Ovary (tissue), 9 donors: Measurements from ENCODE around the gene PRPS1L1. TPM values are rescaled to one million over a fixed set of nuclear protein-coding genes. Genes with fewer than 3 reads are reported as not detected.

Experiments
- DNase-seq, 5 donors: peaks; one replicate each; pipeline ENCODE4 v3.0.0-alpha.2; 2019 to 2020
- H3K27ac ChIP-seq, 2 donors: fragments of 200-600 bp; one replicate each; pipeline versions ENCODE4 v1.5.1 to v1.8.0; 2019 to 2022
- H3K27me3 ChIP-seq: fragments of 200-600 bp; one replicate; pipeline ENCODE4 v1.8.0; 2022
- H3K36me3 ChIP-seq: fragments of 200-600 bp; sonication (generic); one replicate; pipeline ENCODE4 v1.5.1; 2019
- H3K4me1 ChIP-seq: one replicate; pipeline ENCODE4 v1.8.1; 2013; ENCODE audit warnings: mild to moderate bottlenecking, moderate library complexity; ENCODE audit not compliant: insufficient read depth
- H3K4me3 ChIP-seq: fragments of 200-600 bp; sonication (generic); one replicate; pipeline ENCODE4 v1.5.1; 2017
- H3K9me3 ChIP-seq, 2 donors: fragments of 200-600 bp in 1 of 2; sonication (generic) in 1 of 2; one replicate each; pipeline versions ENCODE4 v1.5.1 to v1.8.1; 2013 to 2019; ENCODE audit warnings: mild to moderate bottlenecking in 1 of 2, moderate library complexity in 1 of 2
- CTCF ChIP-seq, 3 donors: fragments of 450-650 bp in 2 of 3; fragments of 200-600 bp in 1 of 3; IDR thresholded peaks; one replicate each; pipeline versions ENCODE4 v1.5.1 to v1.8.0; 2016 to 2022; ENCODE audit warnings: antibody characterized with exemption in 3 of 3, mild to moderate bottlenecking in 1 of 3
- EP300 ChIP-seq: sonication (generic); formaldehyde crosslinking; IDR thresholded peaks from one replicate; pipeline ENCODE4 v1.6.1; 2017; ENCODE audit warnings: antibody characterized with exemption
- POLR2A ChIP-seq: fragments of 450-650 bp; IDR thresholded peaks from one replicate; pipeline ENCODE4 v1.6.1; 2017; ENCODE audit warnings: antibody characterized with exemption, mild to moderate bottlenecking, moderate library complexity
- WGBS, 3 donors: extraction: QIAGEN DNeasy Blood & Tissue Kit in 1 of 3; methylation state at CpG; one replicate each; pipeline versions ENCODE4 v1.1.5 to v1.1.7; 2013 to 2017; 5-methylcytosine and 5-hydroxymethylcytosine counted together
- intact Hi-C, 4 donors: fragments of 100-400 bp; cut with DNase I; formaldehyde crosslinking; loops; one replicate each; pipeline versions ENCODE4 v1.11.0 to v1.15.1; 2022 to 2023
- polyA plus RNA-seq, 2 donors: library from polyadenylated mRNA; stranded (reverse); fragments of 200-250 nt in 1 of 2; fragments of 350-450 nt in 1 of 2; fragmentation: Illumina TruSeq in 1 of 2; extraction: RNeasy Lipid Tissue Mini Kit (QIAGEN cat#74804) in 1 of 2; gene quantifications; one replicate each; pipeline ENCODE4 v1.2.3, GENCODE V29; 2013 to 2014
- total RNA-seq, 7 donors: library from RNA; depleted of rRNA in 2 of 7; stranded (reverse); fragments of >200 nt in 2 of 7; fragmentation: NEBNext Ultra II Directional in 3 of 7; extraction: Animal tissue kit (Norgen Biotek cat#: 25700) in 3 of 7; gene quantifications; one replicate each; pipeline versions ENCODE4 v1.1.0 to v1.2.4, GENCODE V29; 2016 to 2023
- donor health status: DM: no; HTN: no; CAD: no; lungs with moderate emphysema.
- donor health status: DM: no; HTN: no; CAD: no.
- donor health status: Bipolar disorder and iron deficiency.
- donor health status: DM: yes; HTN: yes; CAD: no.
- donor health status: DM: no; HTN: no; CAD: no.
- donor health status: DM: yes; HTN: yes; CAD: no.

Gene PRPS1L1
- total and polyA plus RNA-seq, 9 donors: not detected

- Histone ChIP-seq H3K9me3 (no peaks in the 10 kb centered on the region), H3K27ac (no peak overlapping the region), H3K27me3 (no peaks in the 10 kb centered on the region), H3K4me1 (no peaks in the 10 kb centered on the region), H3K36me3 (no peaks in the 10 kb centered on the region), H3K4me3 (no peak overlapping the region)
- DNase-seq: no peak
- no peak for TF ChIP-seq CTCF (IDR thresholded peaks at IDR 0.05)
- no peak for TF ChIP-seq POLR2A
- no peak for TF ChIP-seq EP300
- intact Hi-C loops: no loop called here
- 65 to 79% (median 67%) methylated on average over 6 of the region's 6 CpGs for WGBS, 3 donors
Observed at GRCh38 chr7:17988141-17988540, 39.5 kb downstream of the PRPS1L1 start.

GRCh38 chr7:17986851-17987250 is 40.8 kb downstream of the PRPS1L1 start:
- 3 to 16% (median 11%) methylated on average over 1 of the region's 1 CpG for WGBS, 3 donors
- H3K27ac ChIP-seq: no peak overlapping the region
- no peaks in the 10 kb centered on the region for H3K27me3 ChIP-seq
- H3K9me3 ChIP-seq: no peaks in the 10 kb centered on the region
- H3K4me3 ChIP-seq: no peak overlapping the region
- DNase-seq: no peak
- TF ChIP-seq POLR2A (no peak), CTCF (IDR thresholded peaks at IDR 0.05) (no peak), EP300 (no peak)
- no peaks in the 10 kb centered on the region for H3K4me1 ChIP-seq
- no peaks in the 10 kb centered on the region for H3K36me3 ChIP-seq
- intact Hi-C loops: no loop called here

- 82 to 87% (median 83%) methylated on average over 6 of the region's 6 CpGs for WGBS, 3 donors
- intact Hi-C loops: no loop called here
Observed at GRCh38 chr7:17985473-17986239, 42.0 kb downstream of the PRPS1L1 start.

GRCh38 chr7:17984288-17984687 is 43.4 kb downstream of the PRPS1L1 start:
- H3K36me3 ChIP-seq: no peaks in the 10 kb centered on the region
- TF ChIP-seq POLR2A (no peak), CTCF (IDR thresholded peaks at IDR 0.05) (no peak), EP300 (no peak)
- 92 to 93% (median 92%) methylated on average over 1 of the region's 1 CpG for WGBS, 3 donors

More at GRCh38 chr7:17985473-17986239, 42.0 kb downstream of the PRPS1L1 start:
- H3K36me3 ChIP-seq: no peaks in the 10 kb centered on the region
- H3K4me1 ChIP-seq: no peaks in the 10 kb centered on the region
- no peak overlapping the region for H3K4me3 ChIP-seq
- H3K9me3 ChIP-seq: no peaks in the 10 kb centered on the region
- no peak overlapping the region for H3K27ac ChIP-seq
- TF ChIP-seq CTCF (IDR thresholded peaks at IDR 0.05): no peak
- TF ChIP-seq EP300: no peak
- no peak for TF ChIP-seq POLR2A
- H3K27me3 ChIP-seq: no peaks in the 10 kb centered on the region
- no peak for DNase-seq

More at GRCh38 chr7:17984288-17984687, 43.4 kb downstream of the PRPS1L1 start:
- no peak for DNase-seq
- H3K4me1 ChIP-seq: no peaks in the 10 kb centered on the region
- no peaks in the 10 kb centered on the region for H3K27me3 ChIP-seq
- no peak overlapping the region for H3K4me3 ChIP-seq
- intact Hi-C loops: no loop called here
- H3K9me3 ChIP-seq: no peaks in the 10 kb centered on the region
- no peak overlapping the region for H3K27ac ChIP-seq
